DND-41 (cell line): Measurements from ENCODE around the gene EMX2.

Source experiments
- ATAC-seq: fragments of 200-7000 bp; cut with Tn5 transposase; 3 replicates; pipeline ENCODE4 v1.9.1; 2021; ENCODE audit warnings: low read depth; ENCODE audit not compliant: insufficient read depth
- DNase-seq: peaks from one replicate; pipeline ENCODE4 v3.0.0-alpha.2; 2020
- H2AFZ ChIP-seq: 2 replicates; pipeline ENCODE4 v1.6.0; 2012; ENCODE audit warnings: low read depth, low read length
- H3K27ac ChIP-seq: 2 replicates; pipeline ENCODE4 v1.5.1; 2012; ENCODE audit warnings: low read length, inconsistent platforms
- H3K27me3 ChIP-seq: fragments of 200-600 bp; sonication (generic); 2 replicates; pipeline ENCODE4 v1.6.0; 2012; ENCODE audit warnings: low read length, mild to moderate bottlenecking, inconsistent platforms; ENCODE audit not compliant: insufficient read depth, poor library complexity
- H3K36me3 ChIP-seq: 2 replicates; pipeline ENCODE4 v1.5.1; 2012; ENCODE audit warnings: low read length, inconsistent platforms; ENCODE audit not compliant: insufficient read depth
- H3K4me1 ChIP-seq: 2 replicates; pipeline ENCODE4 v1.5.1; 2012; ENCODE audit warnings: mild to moderate bottlenecking, low read length; ENCODE audit not compliant: insufficient read depth
- H3K4me2 ChIP-seq: 2 replicates; pipeline ENCODE4 v1.6.0; 2012; ENCODE audit warnings: mild to moderate bottlenecking, moderate library complexity, low read length, inconsistent platforms; ENCODE audit not compliant: insufficient read depth
- H3K4me3 ChIP-seq, 2 experiments: fragments of 200-600 bp in 1 of 2; shearing (Covaris generic) in 1 of 2; 2 replicates each; pipeline ENCODE4 v1.5.1; 2012 to 2016; ENCODE audit warnings: inconsistent platforms in 2 of 2, low read length in 2 of 2, mild to moderate bottlenecking in 2 of 2, low read depth in 1 of 2, moderate library complexity in 1 of 2
- H3K79me2 ChIP-seq: 2 replicates; pipeline ENCODE4 v1.6.0; 2012; ENCODE audit warnings: low read length, inconsistent platforms; ENCODE audit not compliant: insufficient read depth
- H3K9ac ChIP-seq: 2 replicates; pipeline ENCODE4 v1.6.0; 2012; ENCODE audit warnings: low read depth, mild to moderate bottlenecking, inconsistent platforms, low read length, moderate library complexity
- H3K9me3 ChIP-seq: 2 replicates; pipeline ENCODE4 v1.5.1; 2012; ENCODE audit warnings: low read length, moderate library complexity, mild to moderate bottlenecking, inconsistent platforms; ENCODE audit not compliant: insufficient read depth, severe bottlenecking
- H4K20me1 ChIP-seq: 2 replicates; pipeline ENCODE4 v1.6.0; 2012; ENCODE audit warnings: low read length; ENCODE audit not compliant: insufficient read depth
- EZH2 ChIP-seq: IDR thresholded peaks from 3 replicates; pipeline ENCODE4 v1.6.1; 2012; ENCODE audit warnings: borderline replicate concordance, low read depth, mild to moderate bottlenecking, moderate library complexity, low read length, inconsistent platforms; ENCODE audit not compliant: severe bottlenecking
- TF ChIP-seq, protein P1 (sequence below): IDR thresholded peaks from 2 replicates; pipeline ENCODE4 v1.5.1; 2012; ENCODE audit warnings: borderline replicate concordance, low read length, moderate library complexity, mild to moderate bottlenecking; ENCODE audit not compliant: poor library complexity, severe bottlenecking; ENCODE audit errors: extremely low read depth

The EMX2 gene

DNA sequence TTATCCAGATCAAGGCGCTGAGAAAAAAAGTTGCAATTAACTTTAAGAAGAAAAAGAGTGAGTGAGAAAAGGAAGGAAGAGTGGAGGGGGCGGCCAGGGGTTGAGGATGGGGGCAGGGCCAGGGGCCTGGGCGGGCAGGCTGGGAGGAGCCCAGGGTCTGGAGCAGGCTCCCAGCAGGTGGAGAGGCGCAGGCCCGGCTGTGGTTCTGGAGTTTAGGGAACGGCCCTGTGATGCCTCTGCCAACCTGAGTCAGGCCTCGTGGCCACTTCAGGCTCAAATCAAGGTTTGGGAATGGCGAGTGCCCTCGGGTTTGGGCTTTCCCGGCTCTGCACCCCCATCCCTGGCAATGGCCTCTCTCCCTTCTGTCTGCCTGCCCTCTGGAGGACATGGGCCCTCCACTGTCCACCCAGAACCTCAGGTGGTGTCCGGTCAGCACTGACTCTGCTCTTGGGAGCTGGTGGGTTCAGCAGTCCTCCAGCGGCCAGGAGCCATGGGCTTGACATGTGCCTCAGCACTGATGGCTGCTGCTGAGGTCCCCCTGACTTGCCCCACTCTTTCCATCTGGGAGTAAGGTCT is 41.0 kb upstream of the EMX2 start:
- no peak overlapping the region for H2AFZ ChIP-seq
- TF ChIP-seq, protein P1, sequence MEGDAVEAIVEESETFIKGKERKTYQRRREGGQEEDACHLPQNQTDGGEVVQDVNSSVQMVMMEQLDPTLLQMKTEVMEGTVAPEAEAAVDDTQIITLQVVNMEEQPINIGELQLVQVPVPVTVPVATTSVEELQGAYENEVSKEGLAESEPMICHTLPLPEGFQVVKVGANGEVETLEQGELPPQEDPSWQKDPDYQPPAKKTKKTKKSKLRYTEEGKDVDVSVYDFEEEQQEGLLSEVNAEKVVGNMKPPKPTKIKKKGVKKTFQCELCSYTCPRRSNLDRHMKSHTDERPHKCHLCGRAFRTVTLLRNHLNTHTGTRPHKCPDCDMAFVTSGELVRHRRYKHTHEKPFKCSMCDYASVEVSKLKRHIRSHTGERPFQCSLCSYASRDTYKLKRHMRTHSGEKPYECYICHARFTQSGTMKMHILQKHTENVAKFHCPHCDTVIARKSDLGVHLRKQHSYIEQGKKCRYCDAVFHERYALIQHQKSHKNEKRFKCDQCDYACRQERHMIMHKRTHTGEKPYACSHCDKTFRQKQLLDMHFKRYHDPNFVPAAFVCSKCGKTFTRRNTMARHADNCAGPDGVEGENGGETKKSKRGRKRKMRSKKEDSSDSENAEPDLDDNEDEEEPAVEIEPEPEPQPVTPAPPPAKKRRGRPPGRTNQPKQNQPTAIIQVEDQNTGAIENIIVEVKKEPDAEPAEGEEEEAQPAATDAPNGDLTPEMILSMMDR, result no peak
- no peak for TF ChIP-seq EZH2

GRCh38 chr10:117502421-117503243 is 39.9 kb upstream of the EMX2 start:
- no peak overlapping the region for H3K27ac ChIP-seq
- H3K27me3 ChIP-seq, result peaks cover 11% of the 10 kb centered on the region
- DNase-seq, result no peak
- TF ChIP-seq EZH2, result no peak
- TF ChIP-seq, protein P1, result no peak
- no peak overlapping the region for H3K4me2 ChIP-seq
- no peaks in the 10 kb centered on the region for H3K4me1 ChIP-seq
- H3K79me2 ChIP-seq, result no peaks in the 10 kb centered on the region
- H3K36me3 ChIP-seq, result no peaks in the 10 kb centered on the region
- no peak overlapping the region for H2AFZ ChIP-seq
- H3K4me3 ChIP-seq, result no peak overlapping the region
- H3K9ac ChIP-seq, result no peak overlapping the region
- no peak for ATAC-seq
- no peaks in the 10 kb centered on the region for H3K9me3 ChIP-seq
- no peaks in the 10 kb centered on the region for H4K20me1 ChIP-seq

More for the DNA sequence above, 41.0 kb upstream of the EMX2 start:
- H3K27me3 ChIP-seq, result peaks cover 11% of the 10 kb centered on the region
- ATAC-seq, result no peak
- H3K4me2 ChIP-seq, result no peak overlapping the region
- no peak for DNase-seq
- no peak overlapping the region for H3K9ac ChIP-seq
- H3K4me1 ChIP-seq, result no peaks in the 10 kb centered on the region
- H4K20me1 ChIP-seq, result no peaks in the 10 kb centered on the region
- H3K4me3 ChIP-seq, result no peak overlapping the region
- no peaks in the 10 kb centered on the region for H3K9me3 ChIP-seq
- no peaks in the 10 kb centered on the region for H3K79me2 ChIP-seq
- no peaks in the 10 kb centered on the region for H3K36me3 ChIP-seq
- no peak overlapping the region for H3K27ac ChIP-seq

- no peak overlapping the region for H3K27ac ChIP-seq
- DNase-seq, result no peak
- no peak overlapping the region for H3K4me3 ChIP-seq
- no peak for ATAC-seq
- H3K36me3 ChIP-seq, result no peaks in the 10 kb centered on the region
- H3K9me3 ChIP-seq, result no peaks in the 10 kb centered on the region
- TF ChIP-seq, protein P1, result no peak
- H3K27me3 ChIP-seq, result peaks cover 11% of the 10 kb centered on the region
- no peaks in the 10 kb centered on the region for H3K79me2 ChIP-seq
- no peak overlapping the region for H2AFZ ChIP-seq
- H3K4me1 ChIP-seq, result no peaks in the 10 kb centered on the region
- no peak overlapping the region for H3K4me2 ChIP-seq
- no peak overlapping the region for H3K9ac ChIP-seq
- H4K20me1 ChIP-seq, result no peaks in the 10 kb centered on the region
Measured at GRCh38 chr10:117503244-117504205, 39.0 kb upstream of the EMX2 start.
